Fibroblast of lung (primary cell): ENCODE results near the gene CDK6. TPM values are rescaled to one million over a fixed set of nuclear protein-coding genes. Genes with fewer than 3 reads are reported as not detected.
A peak's percentile ranks its signal among the peaks of the same experiment; 100 is the strongest.

Experiments
- DNase-seq, 2 donors: peaks; one replicate each; pipeline versions ENCODE4 v3.0.0 to v3.0.0-alpha.2; 2010; ENCODE audit warnings: low read depth in 2 of 2
- H2AFZ ChIP-seq: 2 replicates; pipeline ENCODE4 v1.5.1; 2012; ENCODE audit warnings: low read length, control low read depth, inconsistent platforms
- H3K27ac ChIP-seq: 2 replicates; pipeline ENCODE4 v1.5.1; 2011; ENCODE audit warnings: low read length, control low read depth; ENCODE audit not compliant: insufficient read depth
- H3K27me3 ChIP-seq: 2 replicates; pipeline ENCODE4 v1.5.1; 2011; ENCODE audit warnings: mild to moderate bottlenecking, low read length; ENCODE audit not compliant: control insufficient read depth, insufficient read depth
- H3K36me3 ChIP-seq: 2 replicates; pipeline ENCODE4 v1.5.1; 2011; ENCODE audit warnings: low read length; ENCODE audit not compliant: control insufficient read depth, insufficient read depth
- H3K4me1 ChIP-seq: 2 replicates; pipeline ENCODE4 v1.5.1; 2011; ENCODE audit warnings: low read length; ENCODE audit not compliant: control insufficient read depth, insufficient read depth; ENCODE audit errors: extremely low read depth
- H3K4me2 ChIP-seq: 2 replicates; pipeline ENCODE4 v1.5.1; 2011; ENCODE audit warnings: low read length, control low read depth; ENCODE audit not compliant: insufficient read depth; ENCODE audit errors: extremely low read depth
- H3K4me3 ChIP-seq, 4 experiments: fragments of 200-600 bp in 1 of 4; sonication (generic) in 1 of 4; replicated peaks in 1 of 4; 2 replicates each; pipeline ENCODE4 v1.5.1; 2011 to 2016; ENCODE audit warnings: low read length in 4 of 4, low read depth in 3 of 4, mild to moderate bottlenecking in 3 of 4, control low read depth in 2 of 4, inconsistent platforms in 1 of 4, mixed read lengths in 1 of 4; ENCODE audit not compliant: insufficient read depth in 1 of 4; ENCODE audit errors: control extremely low read depth in 1 of 4
- H3K79me2 ChIP-seq: 2 replicates; pipeline ENCODE4 v1.5.1; 2012; ENCODE audit warnings: mild to moderate bottlenecking, low read length, inconsistent platforms; ENCODE audit not compliant: control insufficient read depth, insufficient read depth
- H3K9ac ChIP-seq: 2 replicates; pipeline ENCODE4 v1.5.1; 2011; ENCODE audit warnings: mild to moderate bottlenecking, low read length, control low read depth; ENCODE audit not compliant: insufficient read depth
- H3K9me3 ChIP-seq: 2 replicates; pipeline ENCODE4 v1.5.1; 2012; ENCODE audit warnings: low read depth, low read length; ENCODE audit not compliant: control insufficient read depth, insufficient read depth
- H4K20me1 ChIP-seq: 2 replicates; pipeline ENCODE4 v1.5.1; 2011; ENCODE audit warnings: low read length; ENCODE audit not compliant: control insufficient read depth, insufficient read depth; ENCODE audit errors: extremely low read depth
- CTCF ChIP-seq, 2 donors: IDR thresholded peaks in 1 of 2; conservative IDR thresholded peaks in 1 of 2; 1 replicate in 1 of 2; 2 replicates in 1 of 2; pipeline ENCODE4 v1.5.1; 2011 to 2012; ENCODE audit warnings: low read length in 2 of 2, control low read depth in 1 of 2, inconsistent platforms in 1 of 2, low read depth in 1 of 2, mild to moderate bottlenecking in 1 of 2
- EZH2 ChIP-seq: IDR thresholded peaks from 2 replicates; pipeline ENCODE4 v1.5.1; 2012; ENCODE audit warnings: low read length, control low read depth, mild to moderate bottlenecking; ENCODE audit errors: missing control alignments
- polyA plus RNA-seq, 2 donors: library from polyadenylated mRNA; depleted of rRNA in 1 of 2; stranded (reverse) in 1 of 2; unstranded in 1 of 2; fragments of >200 nt; gene quantifications; 2 replicates each; pipeline ENCODE4 v1.2.1, GENCODE V29; 2011 to 2012; ENCODE audit warnings: missing spikeins in 1 of 2
- total RNA-seq: library from RNA; depleted of rRNA; stranded (reverse); fragments of >200 nt; gene quantifications from 2 replicates; pipeline ENCODE4 v1.2.1, GENCODE V29; 2014

The CDK6 gene
- total and polyA plus RNA-seq, 2 donors (not counting 1 experiment from before 2014, with no cell fraction given): 17.8 to 19.2 TPM

DNA sequence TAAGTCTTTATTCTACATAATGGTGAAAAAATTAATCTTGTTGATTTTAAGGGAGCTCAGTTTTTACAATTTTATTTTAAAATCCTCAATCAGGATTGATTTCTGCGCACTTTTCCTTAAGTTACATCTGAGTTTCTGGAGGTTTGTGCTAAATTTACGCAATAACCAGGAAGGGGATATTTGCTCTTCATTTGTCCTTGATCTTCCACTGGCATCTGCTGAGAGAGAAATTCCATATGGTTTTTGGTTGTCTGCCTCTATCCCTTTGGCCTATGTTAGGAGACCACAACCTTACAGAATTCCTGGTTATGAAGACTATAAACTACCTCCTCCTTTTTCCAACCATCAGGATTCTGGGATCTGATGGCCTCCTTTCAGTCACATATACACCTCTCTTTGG lies 20.1 kb upstream of the CDK6 start:
- no peak for TF ChIP-seq CTCF (conservative IDR thresholded peaks at IDR 0.05 in 1 of 2, IDR thresholded peaks at IDR 0.05 in 1 of 2; ENCODE audit: low read depth in 1 of 2, low read length in 2 of 2)
- no peak for TF ChIP-seq EZH2
- H3K27me3 ChIP-seq: no peaks in the 10 kb centered on the region

GRCh38 chr7:92854501-92855238 lies 18.3 kb upstream of the CDK6 start:
- H3K4me3 ChIP-seq: no peak overlapping the region
- no peaks in the 10 kb centered on the region for H3K4me1 ChIP-seq
- H3K9ac ChIP-seq: no peak overlapping the region
- H3K4me2 ChIP-seq: no peak overlapping the region
- no peak for DNase-seq
- no peaks in the 10 kb centered on the region for H3K79me2 ChIP-seq
- no peaks in the 10 kb centered on the region for H3K9me3 ChIP-seq
- no peaks in the 10 kb centered on the region for H3K36me3 ChIP-seq
- no peaks in the 10 kb centered on the region for H4K20me1 ChIP-seq
- H3K27ac ChIP-seq: no peak overlapping the region
- no peaks in the 10 kb centered on the region for H3K27me3 ChIP-seq
- TF ChIP-seq CTCF (conservative IDR thresholded peaks at IDR 0.05 in 1 of 2, IDR thresholded peaks at IDR 0.05 in 1 of 2; ENCODE audit: low read depth in 1 of 2, low read length in 2 of 2) (no peak), EZH2 (no peak)
- H2AFZ ChIP-seq: no peak overlapping the region

More for the DNA sequence above, 20.1 kb upstream of the CDK6 start:
- Histone ChIP-seq H3K4me1 (no peaks in the 10 kb centered on the region), H3K27ac (no peak overlapping the region), H4K20me1 (no peaks in the 10 kb centered on the region), H2AFZ (no peak overlapping the region), H3K9ac (no peak overlapping the region), H3K79me2 (no peaks in the 10 kb centered on the region), H3K9me3 (no peaks in the 10 kb centered on the region), H3K4me3 (no peak overlapping the region), H3K4me2 (no peak overlapping the region), H3K36me3 (no peaks in the 10 kb centered on the region)
- no peak for DNase-seq

DNA sequence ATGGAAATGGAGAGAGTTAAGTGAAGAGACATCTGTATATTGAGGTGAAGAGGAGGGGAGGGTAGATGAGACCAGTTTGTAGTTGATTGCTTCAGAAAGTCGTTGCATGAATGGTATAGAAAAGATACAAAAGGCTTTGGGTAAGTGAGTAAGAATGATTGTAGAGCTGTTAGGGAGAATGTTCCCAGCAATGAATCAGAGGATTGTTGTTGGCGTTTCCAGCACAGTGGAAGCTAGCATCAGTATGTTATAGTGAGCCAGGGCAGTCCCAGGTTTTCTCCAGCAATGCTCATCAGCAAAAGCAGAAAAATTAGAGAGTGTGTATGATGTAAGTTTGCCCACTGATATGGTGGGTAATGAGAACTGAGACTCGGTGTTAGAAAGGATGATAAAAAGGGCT lies 15.4 kb upstream of the CDK6 start:
- no peaks in the 10 kb centered on the region for H3K9me3 ChIP-seq
- no peak overlapping the region for H3K27ac ChIP-seq
- no peak overlapping the region for H2AFZ ChIP-seq
- H3K4me1 ChIP-seq: no peaks in the 10 kb centered on the region
- no peaks in the 10 kb centered on the region for H4K20me1 ChIP-seq
- peak in 1 of 2 donors; percentile 46 for DNase-seq
- H3K79me2 ChIP-seq: no peaks in the 10 kb centered on the region
- H3K4me3 ChIP-seq: no peak overlapping the region
- no peak overlapping the region for H3K9ac ChIP-seq
- peaks cover 2% of the 10 kb centered on the region for H3K27me3 ChIP-seq
- H3K36me3 ChIP-seq: no peaks in the 10 kb centered on the region
- H3K4me2 ChIP-seq: no peak overlapping the region
- TF ChIP-seq EZH2: no peak
- TF ChIP-seq CTCF (conservative IDR thresholded peaks at IDR 0.05 in 1 of 2, IDR thresholded peaks at IDR 0.05 in 1 of 2; ENCODE audit: low read depth in 1 of 2, low read length in 2 of 2): no peak
